Gastrocnemius medialis (tissue), 4 donors: ENCODE results near the gene CUX1. TPM values are rescaled to one million over a fixed set of nuclear protein-coding genes. Genes with fewer than 3 reads are reported as not detected.

Experiments used
- ATAC-seq, 2 donors: fragments of 150-250 bp; one replicate each; pipeline ENCODE4 v1.9.1; 2016
- DNase-seq, 2 donors: peaks; one replicate each; pipeline ENCODE4 v3.0.0-alpha.2; 2019
- H3K27ac ChIP-seq, 4 donors: fragments of 200-600 bp; sonication (generic); 1 replicate in 1 of 4; 2 replicates in 3 of 4; pipeline ENCODE4 v1.5.1; 2016 to 2018; ENCODE audit warnings: mild to moderate bottlenecking in 2 of 4, moderate library complexity in 1 of 4
- H3K27me3 ChIP-seq, 3 donors: fragments of 200-600 bp; sonication (generic) in 2 of 3; 1 replicate in 1 of 3; 2 replicates in 2 of 3; pipeline versions ENCODE4 v1.5.1 to v1.6.0; 2016 to 2019; ENCODE audit warnings: mild to moderate bottlenecking in 1 of 3, moderate library complexity in 1 of 3
- H3K36me3 ChIP-seq, 2 donors: fragments of 200-600 bp; sonication (generic) in 1 of 2; one replicate each; pipeline ENCODE4 v1.5.1; 2017 to 2018
- H3K4me1 ChIP-seq, 2 donors: fragments of 200-600 bp; sonication (generic) in 1 of 2; one replicate each; pipeline ENCODE4 v1.5.1; 2016 to 2017; ENCODE audit warnings: mild to moderate bottlenecking in 2 of 2
- H3K4me3 ChIP-seq, 4 donors: fragments of 200-600 bp; sonication (generic) in 3 of 4; 1 replicate in 1 of 4; 2 replicates in 3 of 4; pipeline ENCODE4 v1.5.1; 2016 to 2019; ENCODE audit warnings: mild to moderate bottlenecking in 2 of 4
- H3K9me3 ChIP-seq, 3 donors: fragments of 200-600 bp; sonication (generic) in 2 of 3; 1 replicate in 1 of 3; 2 replicates in 2 of 3; pipeline ENCODE4 v1.5.1; 2016 to 2019
- CTCF ChIP-seq, 5 experiments: fragments of 450-650 bp in 3 of 5; fragments of 200-600 bp in 2 of 5; sonication (generic) in 2 of 5; IDR thresholded peaks in 4 of 5; conservative IDR thresholded peaks in 1 of 5; 1 replicate in 4 of 5; 2 replicates in 1 of 5; pipeline ENCODE4 v1.5.1; 2016 to 2019; ENCODE audit warnings: antibody characterized with exemption in 5 of 5, mild to moderate bottlenecking in 3 of 5, moderate library complexity in 3 of 5
- POLR2A ChIP-seq, 2 donors: fragments of 450-650 bp; IDR thresholded peaks; one replicate each; pipeline ENCODE4 v1.6.1; 2017; ENCODE audit warnings: antibody characterized with exemption in 2 of 2, mild to moderate bottlenecking in 2 of 2, moderate library complexity in 2 of 2
- in situ Hi-C, 4 donors: fragments of 200-750 bp; cut with MboI; loops; one replicate each; pipeline versions ENCODE4 v1.15.0 to v1.8.0; 2017; ENCODE audit warnings: low sequenced_read_pairs in 4 of 4
- intact Hi-C: fragments of 100-400 bp; cut with DNase I; formaldehyde crosslinking; loops from one replicate; pipeline ENCODE4 v1.15.1; 2023; ENCODE audit warnings: low total_unique reads
- total RNA-seq, 4 donors: library from RNA; depleted of rRNA; stranded (reverse); fragments of >200 nt; gene quantifications; one replicate each; pipeline versions ENCODE4 v1.1.0 to v1.2.3, GENCODE V29; 2016

CUX1 gene
- total RNA-seq, 4 donors from 2014 or later, result 44.1 to 57.9 (median 54.9) TPM

- Histone ChIP-seq H3K36me3 (peaks cover 3 to 72% of the 10 kb centered on the region in 2 donors), H3K9me3 (no peaks in the 10 kb centered on the region), H3K4me1 (peaks cover 14 to 18% of the 10 kb centered on the region in 2 donors), H3K4me3 (no peak overlapping the region), H3K27me3 (no peaks in the 10 kb centered on the region), H3K27ac (peak overlapping the region in 2 of 4 donors; percentile 52 to 81)
- no peak for TF ChIP-seq CTCF (IDR thresholded peaks at IDR 0.05 in 4 of 5, conservative IDR thresholded peaks at IDR 0.05 in 1 of 5)
- TF ChIP-seq POLR2A (IDR thresholded peaks at IDR 0.05), result no peak
- ATAC-seq (peak; percentile 34 to 63), DNase-seq (no peak)
- in situ Hi-C loops, result no loop called here
- intact Hi-C loops, result no loop called here
Observed at GRCh38 chr7:102202556-102202955, 385.1 kb downstream of the CUX1 start.

- TF ChIP-seq CTCF (IDR thresholded peaks at IDR 0.05 in 4 of 5, conservative IDR thresholded peaks at IDR 0.05 in 1 of 5) (no peak), POLR2A (IDR thresholded peaks at IDR 0.05) (no peak)
- in situ Hi-C loops, result no loop called here
- Histone ChIP-seq H3K27ac (peak overlapping the region in 3 of 4 donors; percentile 3 to 81 (median 52)), H3K4me1 (peaks cover 14 to 18% of the 10 kb centered on the region in 2 donors), H3K9me3 (no peaks in the 10 kb centered on the region), H3K27me3 (no peaks in the 10 kb centered on the region), H3K4me3 (no peak overlapping the region), H3K36me3 (peaks cover 3 to 69% of the 10 kb centered on the region in 2 donors)
- intact Hi-C loops, result no loop called here
- DNase-seq (no peak), ATAC-seq (peak; percentile 16 to 18)
Observed at GRCh38 chr7:102203218-102203617, 385.8 kb downstream of the CUX1 start.

GRCh38 chr7:102204212-102204611, 386.8 kb downstream of the CUX1 start:
- no peak for DNase-seq
- Histone ChIP-seq H3K27ac (peak overlapping the region in 1 of 4 donors; percentile 81), H3K4me3 (no peak overlapping the region), H3K4me1 (peaks cover 8 to 14% of the 10 kb centered on the region in 2 donors), H3K36me3 (peaks cover 3 to 63% of the 10 kb centered on the region in 2 donors), H3K9me3 (no peaks in the 10 kb centered on the region), H3K27me3 (no peaks in the 10 kb centered on the region)
- intact Hi-C loops, result no loop called here
- in situ Hi-C loops, result no loop called here
- ATAC-seq, result no peak
- TF ChIP-seq POLR2A (IDR thresholded peaks at IDR 0.05), result no peak

- H3K9me3 ChIP-seq, result no peaks in the 10 kb centered on the region
- H3K4me3 ChIP-seq, result no peak overlapping the region
- H3K4me1 ChIP-seq, result peaks cover 8 to 14% of the 10 kb centered on the region in 2 donors
- no peaks in the 10 kb centered on the region for H3K27me3 ChIP-seq
- intact Hi-C loops, result no loop called here
- ATAC-seq, result no peak
- H3K36me3 ChIP-seq, result peaks cover 3 to 48% of the 10 kb centered on the region in 2 donors
- TF ChIP-seq POLR2A (IDR thresholded peaks at IDR 0.05), result no peak
- TF ChIP-seq CTCF (IDR thresholded peaks at IDR 0.05 in 4 of 5, conservative IDR thresholded peaks at IDR 0.05 in 1 of 5), result no peak
- no peak overlapping the region for H3K27ac ChIP-seq
- DNase-seq, result no peak
- in situ Hi-C loops, result no loop called here
Observed at GRCh38 chr7:102205915-102206314, 388.5 kb downstream of the CUX1 start.

GRCh38 chr7:102208826-102209225, 391.4 kb downstream of the CUX1 start:
- in situ Hi-C loops (no loop called here), intact Hi-C loops (no loop called here)
- H3K4me1 ChIP-seq, result peaks cover 0 to 5% of the 10 kb centered on the region in 2 donors
- H3K27ac ChIP-seq, result no peak overlapping the region
- no peaks in the 10 kb centered on the region for H3K27me3 ChIP-seq
- no peaks in the 10 kb centered on the region for H3K9me3 ChIP-seq
- no peak overlapping the region for H3K4me3 ChIP-seq
- ATAC-seq (no peak), DNase-seq (no peak)
- TF ChIP-seq POLR2A (IDR thresholded peaks at IDR 0.05) (no peak), CTCF (IDR thresholded peaks at IDR 0.05 in 4 of 5, conservative IDR thresholded peaks at IDR 0.05 in 1 of 5) (no peak)
- H3K36me3 ChIP-seq, result peaks cover 0 to 24% of the 10 kb centered on the region in 2 donors
